Ishikawa (cell line): ENCODE data around the gene RAB25.

Experiments
- CEBPB ChIP-seq: IDR thresholded peaks from 2 replicates; pipeline ENCODE4 v1.6.1; 2012
- CREB1 ChIP-seq: IDR thresholded peaks from 2 replicates; pipeline ENCODE4 v1.6.1; 2012; ENCODE audit warnings: low read depth
- EGR1 ChIP-seq: IDR thresholded peaks from 2 replicates; pipeline ENCODE4 v1.6.1; 2012
- EP300 ChIP-seq: IDR thresholded peaks from 2 replicates; pipeline ENCODE4 v1.6.1; 2012; ENCODE audit warnings: borderline replicate concordance
- FOXM1 ChIP-seq: IDR thresholded peaks from 2 replicates; pipeline ENCODE4 v1.6.1; 2012; ENCODE audit warnings: low read depth, borderline replicate concordance
- NFIC ChIP-seq: IDR thresholded peaks from 2 replicates; pipeline ENCODE4 v1.6.1; 2012
- RAD21 ChIP-seq: IDR thresholded peaks from 2 replicates; pipeline ENCODE4 v1.6.1; 2012; ENCODE audit warnings: low read depth
- TAF1 ChIP-seq: IDR thresholded peaks from 2 replicates; pipeline ENCODE4 v1.6.1; 2012; ENCODE audit warnings: low read depth, mild to moderate bottlenecking
- TCF12 ChIP-seq: IDR thresholded peaks from 2 replicates; pipeline ENCODE4 v1.6.1; 2012; ENCODE audit warnings: low read depth
- TEAD4 ChIP-seq: IDR thresholded peaks from 2 replicates; pipeline ENCODE4 v1.6.1; 2012
- YY1 ChIP-seq: IDR thresholded peaks from 2 replicates; pipeline ENCODE4 v1.6.1; 2012; ENCODE audit warnings: low read depth
- ZBTB7A ChIP-seq: IDR thresholded peaks from 2 replicates; pipeline ENCODE4 v1.6.1; 2012; ENCODE audit warnings: low read depth
- TF ChIP-seq, protein P1 (sequence below): IDR thresholded peaks from 2 replicates; pipeline ENCODE4 v1.6.1; 2012
- TF ChIP-seq, protein P2 (sequence below): IDR thresholded peaks from 2 replicates; pipeline ENCODE4 v1.6.1; 2012; ENCODE audit warnings: low read depth, mild to moderate bottlenecking
- TF ChIP-seq, protein P3 (sequence below): IDR thresholded peaks from 2 replicates; pipeline ENCODE4 v1.6.1; 2012

Gene RAB25

GRCh38 chr1:156074661-156075060 lies 13.7 kb downstream of the RAB25 start:
- TF ChIP-seq, protein P1, sequence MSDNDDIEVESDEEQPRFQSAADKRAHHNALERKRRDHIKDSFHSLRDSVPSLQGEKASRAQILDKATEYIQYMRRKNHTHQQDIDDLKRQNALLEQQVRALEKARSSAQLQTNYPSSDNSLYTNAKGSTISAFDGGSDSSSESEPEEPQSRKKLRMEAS: no peak
- TF ChIP-seq, protein P2, sequence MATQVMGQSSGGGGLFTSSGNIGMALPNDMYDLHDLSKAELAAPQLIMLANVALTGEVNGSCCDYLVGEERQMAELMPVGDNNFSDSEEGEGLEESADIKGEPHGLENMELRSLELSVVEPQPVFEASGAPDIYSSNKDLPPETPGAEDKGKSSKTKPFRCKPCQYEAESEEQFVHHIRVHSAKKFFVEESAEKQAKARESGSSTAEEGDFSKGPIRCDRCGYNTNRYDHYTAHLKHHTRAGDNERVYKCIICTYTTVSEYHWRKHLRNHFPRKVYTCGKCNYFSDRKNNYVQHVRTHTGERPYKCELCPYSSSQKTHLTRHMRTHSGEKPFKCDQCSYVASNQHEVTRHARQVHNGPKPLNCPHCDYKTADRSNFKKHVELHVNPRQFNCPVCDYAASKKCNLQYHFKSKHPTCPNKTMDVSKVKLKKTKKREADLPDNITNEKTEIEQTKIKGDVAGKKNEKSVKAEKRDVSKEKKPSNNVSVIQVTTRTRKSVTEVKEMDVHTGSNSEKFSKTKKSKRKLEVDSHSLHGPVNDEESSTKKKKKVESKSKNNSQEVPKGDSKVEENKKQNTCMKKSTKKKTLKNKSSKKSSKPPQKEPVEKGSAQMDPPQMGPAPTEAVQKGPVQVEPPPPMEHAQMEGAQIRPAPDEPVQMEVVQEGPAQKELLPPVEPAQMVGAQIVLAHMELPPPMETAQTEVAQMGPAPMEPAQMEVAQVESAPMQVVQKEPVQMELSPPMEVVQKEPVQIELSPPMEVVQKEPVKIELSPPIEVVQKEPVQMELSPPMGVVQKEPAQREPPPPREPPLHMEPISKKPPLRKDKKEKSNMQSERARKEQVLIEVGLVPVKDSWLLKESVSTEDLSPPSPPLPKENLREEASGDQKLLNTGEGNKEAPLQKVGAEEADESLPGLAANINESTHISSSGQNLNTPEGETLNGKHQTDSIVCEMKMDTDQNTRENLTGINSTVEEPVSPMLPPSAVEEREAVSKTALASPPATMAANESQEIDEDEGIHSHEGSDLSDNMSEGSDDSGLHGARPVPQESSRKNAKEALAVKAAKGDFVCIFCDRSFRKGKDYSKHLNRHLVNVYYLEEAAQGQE: no peak
- TF ChIP-seq TCF12 (no peak), YY1 (no peak)

DNA sequence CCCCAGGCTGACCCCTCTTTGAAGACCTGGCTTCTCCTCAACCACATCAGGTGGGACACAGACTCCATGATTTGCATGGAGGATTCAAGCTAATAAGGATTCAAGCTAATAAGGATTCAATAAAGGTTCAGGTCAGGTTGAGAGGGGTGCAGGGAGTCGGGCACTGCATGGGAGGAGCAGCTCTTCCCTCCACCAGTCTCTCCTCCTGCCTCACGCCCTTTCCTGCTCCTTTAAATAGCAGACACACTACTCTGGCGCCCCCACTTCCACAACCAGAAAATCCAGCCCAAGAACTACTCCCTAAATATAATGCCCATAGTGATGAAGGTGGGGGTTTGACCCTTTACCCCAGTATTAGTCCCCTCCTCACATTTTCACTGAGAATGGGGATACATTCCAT lies 14.2 kb downstream of the RAB25 start:
- TF ChIP-seq NFIC: no peak
- TF ChIP-seq EP300: peak; percentile 41; the same call in 1 of the 2 replicates
- peak; percentile 33; the same call in 1 of the 2 replicates for TF ChIP-seq RAD21

- TF ChIP-seq EP300 (no peak), CREB1 (no peak), RAD21 (no peak), EGR1 (no peak), YY1 (no peak), FOXM1 (no peak), CEBPB (no peak), ZBTB7A (no peak), TEAD4 (no peak), TCF12 (no peak), NFIC (no peak), TAF1 (no peak)
- TF ChIP-seq, protein P3, sequence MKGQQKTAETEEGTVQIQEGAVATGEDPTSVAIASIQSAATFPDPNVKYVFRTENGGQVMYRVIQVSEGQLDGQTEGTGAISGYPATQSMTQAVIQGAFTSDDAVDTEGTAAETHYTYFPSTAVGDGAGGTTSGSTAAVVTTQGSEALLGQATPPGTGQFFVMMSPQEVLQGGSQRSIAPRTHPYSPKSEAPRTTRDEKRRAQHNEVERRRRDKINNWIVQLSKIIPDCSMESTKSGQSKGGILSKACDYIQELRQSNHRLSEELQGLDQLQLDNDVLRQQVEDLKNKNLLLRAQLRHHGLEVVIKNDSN: no peak
- TF ChIP-seq, protein P2: no peak
- TF ChIP-seq, protein P1: no peak
These were observed 14.8 kb downstream of the RAB25 start for GRCh38 chr1:156075775-156076204.

DNA sequence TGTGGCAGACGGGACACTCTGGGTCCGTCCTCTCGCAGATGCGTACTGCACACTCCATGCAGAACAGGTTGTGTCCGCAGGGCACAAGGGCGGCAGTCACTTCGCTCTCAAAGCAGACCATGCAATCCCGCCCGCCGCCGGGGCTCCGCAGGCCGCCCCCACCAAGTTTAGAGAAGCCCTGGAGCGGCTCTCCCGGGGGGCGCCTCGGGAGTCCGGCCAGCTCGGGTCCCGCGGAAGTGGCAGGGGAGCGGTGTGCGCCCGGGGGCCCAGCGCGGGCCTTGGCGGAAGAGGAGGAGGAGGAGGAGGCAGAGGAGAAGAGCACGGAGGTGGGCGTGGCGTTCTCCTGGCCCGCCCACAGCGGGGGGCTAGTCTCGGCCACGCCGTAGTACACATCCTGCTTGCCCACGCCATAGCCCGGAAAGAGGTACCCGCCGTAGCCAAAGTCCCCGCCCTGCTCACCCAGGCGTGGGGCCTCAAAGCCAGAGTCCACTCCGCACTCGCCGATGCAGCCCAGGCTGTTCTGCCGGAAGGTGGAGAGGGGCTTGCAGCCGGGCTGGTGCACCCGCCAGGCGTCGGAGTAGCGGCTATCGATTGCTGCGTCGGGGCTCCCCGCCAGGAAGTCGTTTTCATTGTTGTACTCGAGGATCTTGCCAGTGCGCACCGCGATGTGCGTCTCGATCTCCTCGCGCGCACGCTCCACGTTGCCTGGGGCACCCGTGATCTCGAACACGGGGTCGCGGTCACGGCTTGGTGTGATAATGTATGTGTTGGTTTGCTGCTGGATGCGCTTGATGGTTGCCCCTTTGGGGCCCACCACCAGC lies 15.9 kb downstream of the RAB25 start:
- TF ChIP-seq EP300 (no peak), ZBTB7A (no peak), CREB1 (no peak), YY1 (no peak), RAD21 (no peak), TAF1 (no peak), EGR1 (no peak), TCF12 (no peak), NFIC (no peak), TEAD4 (no peak), FOXM1 (no peak), CEBPB (no peak)
- TF ChIP-seq, protein P2: no peak
- TF ChIP-seq, protein P1: no peak
- TF ChIP-seq, protein P3: no peak

DNA sequence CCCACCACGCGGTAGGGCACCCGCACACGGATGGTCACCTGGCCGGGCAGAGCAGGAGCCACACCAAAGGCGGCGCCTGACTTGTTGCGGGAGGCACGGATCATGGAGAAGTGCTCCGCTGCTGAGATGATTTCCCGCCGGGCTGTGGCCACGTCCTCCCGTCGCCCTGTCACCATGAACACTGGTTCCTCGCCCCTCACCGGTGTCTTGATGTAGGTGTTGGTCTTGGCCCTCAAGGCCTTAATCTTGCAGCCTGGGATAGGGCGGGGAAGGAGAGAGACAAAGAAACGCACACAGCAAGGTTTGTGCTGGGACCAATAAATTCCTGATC lies 16.4 kb downstream of the RAB25 start:
- TF ChIP-seq ZBTB7A (no peak), TCF12 (no peak), TEAD4 (no peak), NFIC (no peak)
- TF ChIP-seq, protein P1: no peak
- TF ChIP-seq, protein P2: no peak
